Neural cell (in vitro differentiated cells): Measurements from ENCODE around the gene ZMAT5.

Experiments
- EP300 ChIP-seq: fragments of 450-650 bp; conservative IDR thresholded peaks from 2 replicates; pipeline ENCODE4 v1.6.1; 2014; ENCODE audit warnings: antibody characterized with exemption, mild to moderate bottlenecking, moderate library complexity; ENCODE audit not compliant: poor library complexity, severe bottlenecking
- EZH2 ChIP-seq: fragments of 200-600, 300-800 bp; shearing (Covaris generic), sonication (generic); IDR thresholded peaks from 2 replicates; pipeline ENCODE4 v1.6.1; 2014; ENCODE audit warnings: antibody characterized with exemption, low read length, borderline replicate concordance, mild to moderate bottlenecking; ENCODE audit not compliant: insufficient read depth, poor library complexity, severe bottlenecking
- POLR2AphosphoS5 ChIP-seq: IDR thresholded peaks from 2 replicates; pipeline ENCODE4 v1.6.1; 2012
- RAD21 ChIP-seq: fragments of 450-650 bp; conservative IDR thresholded peaks from 2 replicates; pipeline ENCODE4 v1.6.1; 2014; ENCODE audit warnings: antibody characterized with exemption, mild to moderate bottlenecking, moderate library complexity
- SMC3 ChIP-seq: fragments of 450-650 bp; conservative IDR thresholded peaks from 2 replicates; pipeline ENCODE4 v1.6.1; 2014; ENCODE audit warnings: antibody characterized with exemption, mild to moderate bottlenecking, moderate library complexity; ENCODE audit not compliant: poor library complexity
- TAF1 ChIP-seq: IDR thresholded peaks from 2 replicates; pipeline ENCODE4 v1.6.1; 2012; ENCODE audit warnings: low read depth
- TF ChIP-seq, protein P1 (sequence below): fragments of 450-650 bp; IDR thresholded peaks from 2 replicates; pipeline ENCODE4 v1.5.1; 2014; ENCODE audit warnings: antibody characterized with exemption, mild to moderate bottlenecking, moderate library complexity; ENCODE audit not compliant: poor library complexity, severe bottlenecking
- TF ChIP-seq, protein P2 (sequence below): IDR thresholded peaks from 2 replicates; pipeline ENCODE4 v1.6.1; 2012; ENCODE audit warnings: borderline replicate concordance

DNA sequence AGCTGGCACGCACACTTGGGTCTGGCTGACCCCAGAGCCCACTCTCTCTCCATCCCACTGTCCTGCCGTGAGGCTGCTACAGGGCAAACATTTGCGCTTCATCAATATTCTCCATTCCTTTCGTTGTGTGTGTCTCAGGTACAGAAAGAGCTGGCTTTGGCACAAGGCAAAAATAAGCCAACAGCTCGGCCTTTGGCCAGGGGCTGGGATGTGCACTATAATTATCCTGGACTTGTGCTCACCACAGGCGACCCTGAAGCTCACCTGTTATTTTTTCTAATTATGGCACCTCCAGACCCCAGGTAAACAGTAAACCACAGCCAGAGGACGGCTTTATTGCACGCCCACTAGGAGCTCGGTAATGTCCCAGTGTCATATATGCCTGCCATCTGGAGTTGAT is 10.9 kb downstream of the ZMAT5 start:
- TF ChIP-seq, protein P1, sequence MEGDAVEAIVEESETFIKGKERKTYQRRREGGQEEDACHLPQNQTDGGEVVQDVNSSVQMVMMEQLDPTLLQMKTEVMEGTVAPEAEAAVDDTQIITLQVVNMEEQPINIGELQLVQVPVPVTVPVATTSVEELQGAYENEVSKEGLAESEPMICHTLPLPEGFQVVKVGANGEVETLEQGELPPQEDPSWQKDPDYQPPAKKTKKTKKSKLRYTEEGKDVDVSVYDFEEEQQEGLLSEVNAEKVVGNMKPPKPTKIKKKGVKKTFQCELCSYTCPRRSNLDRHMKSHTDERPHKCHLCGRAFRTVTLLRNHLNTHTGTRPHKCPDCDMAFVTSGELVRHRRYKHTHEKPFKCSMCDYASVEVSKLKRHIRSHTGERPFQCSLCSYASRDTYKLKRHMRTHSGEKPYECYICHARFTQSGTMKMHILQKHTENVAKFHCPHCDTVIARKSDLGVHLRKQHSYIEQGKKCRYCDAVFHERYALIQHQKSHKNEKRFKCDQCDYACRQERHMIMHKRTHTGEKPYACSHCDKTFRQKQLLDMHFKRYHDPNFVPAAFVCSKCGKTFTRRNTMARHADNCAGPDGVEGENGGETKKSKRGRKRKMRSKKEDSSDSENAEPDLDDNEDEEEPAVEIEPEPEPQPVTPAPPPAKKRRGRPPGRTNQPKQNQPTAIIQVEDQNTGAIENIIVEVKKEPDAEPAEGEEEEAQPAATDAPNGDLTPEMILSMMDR = no peak
- TF ChIP-seq EZH2 = no peak
- no peak for TF ChIP-seq POLR2AphosphoS5
- TF ChIP-seq SMC3 = no peak
- no peak for TF ChIP-seq RAD21
- TF ChIP-seq TAF1 = no peak
- TF ChIP-seq, protein P2, sequence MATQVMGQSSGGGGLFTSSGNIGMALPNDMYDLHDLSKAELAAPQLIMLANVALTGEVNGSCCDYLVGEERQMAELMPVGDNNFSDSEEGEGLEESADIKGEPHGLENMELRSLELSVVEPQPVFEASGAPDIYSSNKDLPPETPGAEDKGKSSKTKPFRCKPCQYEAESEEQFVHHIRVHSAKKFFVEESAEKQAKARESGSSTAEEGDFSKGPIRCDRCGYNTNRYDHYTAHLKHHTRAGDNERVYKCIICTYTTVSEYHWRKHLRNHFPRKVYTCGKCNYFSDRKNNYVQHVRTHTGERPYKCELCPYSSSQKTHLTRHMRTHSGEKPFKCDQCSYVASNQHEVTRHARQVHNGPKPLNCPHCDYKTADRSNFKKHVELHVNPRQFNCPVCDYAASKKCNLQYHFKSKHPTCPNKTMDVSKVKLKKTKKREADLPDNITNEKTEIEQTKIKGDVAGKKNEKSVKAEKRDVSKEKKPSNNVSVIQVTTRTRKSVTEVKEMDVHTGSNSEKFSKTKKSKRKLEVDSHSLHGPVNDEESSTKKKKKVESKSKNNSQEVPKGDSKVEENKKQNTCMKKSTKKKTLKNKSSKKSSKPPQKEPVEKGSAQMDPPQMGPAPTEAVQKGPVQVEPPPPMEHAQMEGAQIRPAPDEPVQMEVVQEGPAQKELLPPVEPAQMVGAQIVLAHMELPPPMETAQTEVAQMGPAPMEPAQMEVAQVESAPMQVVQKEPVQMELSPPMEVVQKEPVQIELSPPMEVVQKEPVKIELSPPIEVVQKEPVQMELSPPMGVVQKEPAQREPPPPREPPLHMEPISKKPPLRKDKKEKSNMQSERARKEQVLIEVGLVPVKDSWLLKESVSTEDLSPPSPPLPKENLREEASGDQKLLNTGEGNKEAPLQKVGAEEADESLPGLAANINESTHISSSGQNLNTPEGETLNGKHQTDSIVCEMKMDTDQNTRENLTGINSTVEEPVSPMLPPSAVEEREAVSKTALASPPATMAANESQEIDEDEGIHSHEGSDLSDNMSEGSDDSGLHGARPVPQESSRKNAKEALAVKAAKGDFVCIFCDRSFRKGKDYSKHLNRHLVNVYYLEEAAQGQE = no peak
- no peak for TF ChIP-seq EP300
